Occipital lobe (tissue), 2 donors: ENCODE measurements around the gene U2AF1L4. TPM values are rescaled to one million over a fixed set of nuclear protein-coding genes. Genes with fewer than 3 reads are reported as not detected.

Source experiments
- DNase-seq: peaks from one replicate; lab custom pipeline; 2025; lab: John Stamatoyannopoulos, UW
- total RNA-seq: library from RNA; depleted of rRNA; stranded (reverse); fragments of >200 nt; gene quantifications from one replicate; pipeline ENCODE4 v1.2.3, GENCODE V29; 2014

U2AF1L4 gene
- total RNA-seq, 1 donor from 2014 or later = 8.7 TPM

DNA sequence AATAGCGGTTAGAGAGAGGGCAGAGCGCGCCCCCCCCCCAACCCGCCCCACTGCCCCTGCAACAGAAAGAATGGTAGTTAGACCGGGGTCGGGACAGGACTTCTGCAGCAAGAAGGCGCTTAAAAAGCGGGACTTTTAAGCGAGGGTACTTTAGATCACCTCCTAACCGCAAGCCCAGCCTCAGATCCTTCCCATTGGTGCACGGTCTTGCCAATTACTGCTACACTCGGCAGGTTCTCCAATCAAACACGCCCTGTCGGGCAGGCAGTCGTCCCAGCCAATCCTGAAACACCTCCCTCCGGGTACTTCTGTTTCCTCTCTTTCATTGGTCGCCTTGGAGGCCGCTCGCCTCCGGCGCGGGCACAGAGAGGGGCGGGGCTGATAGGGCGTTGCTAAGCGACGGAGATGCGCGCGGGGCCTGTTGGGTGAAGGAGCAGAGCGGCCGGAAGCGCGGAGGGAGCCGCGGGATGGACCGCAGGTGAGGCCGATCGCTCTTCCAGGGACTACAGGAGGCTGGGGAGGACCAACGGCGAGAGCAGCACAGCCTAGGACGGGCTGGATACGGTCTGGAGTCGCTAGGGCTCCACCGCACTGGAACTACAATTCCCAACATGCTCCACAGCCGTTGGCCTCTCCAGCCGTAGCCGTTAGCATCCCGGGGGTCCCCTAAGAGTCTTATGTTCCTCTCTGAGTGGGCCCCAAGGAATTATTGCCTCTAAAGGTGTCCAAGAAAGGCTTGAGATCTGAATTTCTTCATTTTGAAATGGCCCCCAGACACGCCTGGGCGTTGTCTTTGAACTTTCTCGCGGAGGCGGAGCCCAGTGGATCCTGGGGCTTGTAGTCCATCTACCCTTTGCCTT, 12.8 kb upstream of the U2AF1L4 start, which contains the start of gene PROSER3:
Gene PROSER3 (plus strand): TSS at position 428 of the 860 bp plus-strand sequence. CDS start 40 bp downstream, at position 468.
- peak; percentile 97 for DNase-seq

DNA sequence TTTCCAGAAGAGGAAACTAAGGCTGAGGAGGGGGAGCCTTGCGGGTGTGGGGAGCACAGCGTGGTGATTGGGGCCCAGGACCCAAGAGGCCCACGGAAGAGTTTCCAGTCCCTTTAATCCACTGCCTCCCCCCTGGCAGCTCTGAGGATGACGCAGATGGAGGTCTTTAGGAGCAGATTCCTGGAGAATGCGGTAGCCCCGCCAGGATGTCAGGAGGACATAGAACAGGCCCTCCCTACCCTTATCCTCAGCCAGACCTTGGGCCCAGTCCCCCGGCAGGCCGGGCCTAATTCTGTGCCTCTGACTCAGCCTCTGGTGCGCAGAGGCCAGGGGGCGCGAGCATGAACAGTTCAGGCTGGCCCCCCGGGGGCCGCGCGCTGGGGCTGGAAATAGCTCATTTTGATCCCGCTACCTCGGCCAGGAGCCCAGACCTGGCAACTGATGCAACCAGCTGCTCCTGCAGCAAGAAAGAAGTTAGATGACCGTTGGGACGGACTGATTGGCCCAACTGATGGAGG, 12.1 kb upstream of the U2AF1L4 start:
- DNase-seq = peak; percentile 48

DNA sequence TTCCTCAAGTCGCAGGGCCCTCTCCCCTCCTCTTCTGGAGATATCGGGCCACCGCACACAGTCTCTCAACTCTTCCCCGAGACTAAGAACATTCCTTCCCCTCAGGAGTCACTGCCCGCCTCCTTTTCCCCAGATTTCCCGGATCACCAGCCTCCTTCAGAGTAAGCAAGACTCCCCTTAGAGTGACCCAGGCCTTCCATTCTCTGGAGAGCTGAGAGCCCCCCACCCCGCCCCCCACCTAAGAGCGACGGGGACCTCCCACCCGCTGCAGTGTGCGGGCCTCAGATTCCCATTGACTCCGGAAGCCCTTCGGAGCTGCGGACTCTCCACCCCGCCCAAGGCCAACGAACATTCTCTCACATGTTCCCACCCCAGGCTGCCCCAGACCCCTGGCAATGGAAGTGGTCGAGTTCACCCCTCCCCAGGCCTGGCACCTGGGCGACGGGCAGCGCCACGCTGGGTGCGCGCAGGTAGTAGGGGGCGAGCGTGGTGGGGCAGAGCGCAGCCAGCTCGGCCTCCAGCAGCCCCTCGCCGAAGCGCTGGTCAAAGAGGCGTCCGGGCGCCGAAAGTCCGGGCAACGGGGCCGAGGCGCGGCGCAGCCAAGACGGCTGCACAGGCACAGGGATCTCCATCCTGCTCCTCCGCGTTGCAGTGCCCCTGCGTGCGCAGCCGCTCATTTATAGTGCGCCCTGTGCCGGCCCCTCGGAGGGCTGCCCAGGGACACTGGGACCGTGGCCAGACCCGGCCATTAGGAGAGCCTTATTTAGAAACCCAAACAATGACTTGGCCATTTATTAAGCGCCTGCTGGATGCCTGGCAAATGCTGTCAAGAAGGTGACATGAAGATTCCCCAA, 11.4 kb upstream of the U2AF1L4 start, which contains the start of gene HSPB6:
Gene HSPB6 (minus strand): TSS at position 653 of the 854 bp plus-strand sequence. CDS start 21 bp downstream, at position 632.
- no peak for DNase-seq

DNA sequence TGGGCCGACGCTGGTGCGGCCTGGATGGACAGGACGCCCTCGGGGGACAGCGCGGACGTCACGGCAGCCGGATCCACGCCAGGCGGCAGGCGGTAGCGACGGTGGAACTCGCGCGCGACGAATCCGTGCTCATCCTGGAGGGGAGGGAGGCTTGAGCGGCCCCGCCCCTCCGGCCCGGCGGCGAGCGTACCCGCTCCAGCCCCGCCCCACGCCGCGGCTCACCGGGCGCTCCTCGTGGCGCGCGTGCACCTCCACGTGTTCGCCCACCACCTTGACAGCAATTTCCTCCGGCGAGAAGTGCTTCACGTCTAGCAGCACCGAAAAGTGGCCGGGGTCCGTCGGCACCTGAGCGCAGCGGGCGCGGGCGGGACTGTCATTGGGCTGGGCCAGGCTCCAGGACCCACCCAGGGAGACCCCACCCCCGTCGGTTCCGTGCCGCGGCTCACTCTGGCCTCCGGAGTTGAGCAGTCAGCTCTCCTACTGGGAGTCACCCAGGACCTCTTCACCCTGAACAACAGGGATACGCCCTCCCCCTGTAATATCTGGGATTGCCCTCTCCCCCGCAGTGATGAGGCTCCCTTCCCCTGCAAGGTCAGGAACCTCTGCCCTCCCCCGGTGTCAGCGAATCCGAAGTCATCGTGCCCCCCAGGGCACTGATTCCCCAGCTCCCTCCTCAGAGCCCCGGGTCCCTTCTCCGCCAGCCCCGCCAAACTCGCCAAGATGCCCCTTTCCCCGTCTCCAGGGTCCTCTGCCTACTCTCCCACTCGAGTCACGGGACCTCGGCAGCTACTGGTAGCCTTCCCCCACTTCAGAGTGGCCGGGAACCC, 10.5 kb upstream of the U2AF1L4 start:
- DNase-seq = no peak

DNA sequence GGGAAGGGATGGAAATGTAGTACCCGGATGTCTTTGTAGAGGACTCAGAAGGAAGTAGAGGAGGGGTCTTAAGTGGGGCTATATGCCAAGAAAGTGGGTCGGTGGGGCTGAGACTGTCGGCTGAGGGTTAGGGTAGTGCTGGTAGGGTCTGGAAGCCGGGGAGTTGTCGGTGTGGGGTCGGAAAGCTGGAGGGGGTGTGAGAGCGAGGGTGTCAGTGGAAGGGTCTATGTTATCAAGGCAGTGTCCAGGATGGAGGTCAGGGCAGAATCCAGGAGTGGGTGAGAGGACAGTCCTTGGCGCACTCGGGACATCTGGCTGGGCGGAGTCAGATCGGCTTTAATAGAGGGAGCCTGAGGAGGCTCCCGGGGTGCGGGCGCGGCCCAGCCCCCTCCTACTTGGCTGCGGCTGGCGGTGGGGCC, 9.9 kb upstream of the U2AF1L4 start:
- DNase-seq = no peak

DNA sequence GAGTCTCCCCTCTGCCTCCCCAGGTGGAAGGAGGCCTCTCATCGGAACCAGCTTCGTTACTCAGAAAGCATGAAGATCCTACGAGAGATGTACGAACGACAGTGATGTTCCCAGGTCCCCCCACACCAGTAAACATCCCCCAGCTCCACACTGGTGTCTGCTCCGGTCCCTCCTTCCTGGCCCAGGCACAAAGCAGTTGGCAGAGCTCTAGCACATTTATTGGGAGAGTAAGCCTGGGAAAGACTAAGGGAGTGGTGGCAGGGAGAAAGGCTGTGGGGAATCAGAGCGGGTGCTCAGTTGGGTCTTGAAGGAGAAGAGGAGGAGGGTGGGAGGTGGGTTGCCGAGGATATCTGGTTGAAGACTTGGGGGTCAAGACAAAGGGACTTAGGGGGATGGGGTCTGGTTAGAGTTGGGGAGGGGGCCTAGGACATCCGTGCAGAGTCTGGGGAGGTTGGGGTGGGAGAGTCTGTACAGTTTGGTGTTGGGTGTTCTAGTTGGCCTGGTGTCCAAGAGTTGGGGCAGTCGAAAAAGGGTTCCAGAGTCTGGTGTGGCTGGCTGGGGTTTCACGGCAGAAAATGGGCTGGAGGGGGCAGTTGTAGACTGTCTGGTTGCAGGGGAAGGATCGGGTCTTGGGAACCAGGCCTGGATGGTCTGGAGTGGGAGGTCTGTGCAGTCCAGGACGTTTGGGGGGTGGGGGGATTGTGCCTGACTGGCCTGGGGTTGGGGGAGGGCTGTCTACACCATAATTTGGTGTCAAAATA, 9.3 kb upstream of the U2AF1L4 start:
- no peak for DNase-seq

DNA sequence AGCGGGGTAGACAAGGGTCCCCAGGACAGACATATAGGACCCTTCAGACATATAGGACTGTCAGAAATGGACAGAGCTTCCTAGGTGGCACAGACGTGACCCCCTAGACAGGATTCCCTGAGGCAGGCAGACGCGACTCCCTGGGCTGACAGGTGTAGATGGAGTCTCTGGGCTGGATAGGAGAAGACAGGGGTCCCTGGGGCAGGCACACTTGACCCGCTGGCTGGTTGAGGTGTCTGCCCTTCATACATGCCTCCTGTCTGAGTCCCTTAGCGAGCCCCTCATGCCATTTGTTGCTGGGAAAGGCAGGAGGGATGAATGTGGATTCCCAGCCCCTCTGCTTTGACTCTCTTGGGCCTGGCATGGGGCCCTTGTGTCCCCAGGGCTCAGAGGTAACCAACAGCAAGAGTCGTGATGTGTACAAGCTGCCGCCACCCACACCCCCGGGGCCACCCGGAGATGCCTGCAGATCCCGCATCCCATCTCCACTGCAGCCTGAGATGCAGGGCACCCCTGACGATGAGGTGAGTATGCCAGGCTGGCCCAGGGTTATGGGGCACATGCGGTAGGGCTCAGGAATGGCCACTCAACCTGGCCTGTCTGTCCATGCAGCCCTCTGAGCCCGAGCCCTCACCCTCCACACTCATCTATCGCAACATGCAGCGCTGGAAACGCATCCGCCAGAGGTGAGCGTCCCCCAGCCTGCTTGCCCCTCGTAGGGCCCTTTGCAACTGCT, 8.6 kb upstream of the U2AF1L4 start:
- no peak for DNase-seq

DNA sequence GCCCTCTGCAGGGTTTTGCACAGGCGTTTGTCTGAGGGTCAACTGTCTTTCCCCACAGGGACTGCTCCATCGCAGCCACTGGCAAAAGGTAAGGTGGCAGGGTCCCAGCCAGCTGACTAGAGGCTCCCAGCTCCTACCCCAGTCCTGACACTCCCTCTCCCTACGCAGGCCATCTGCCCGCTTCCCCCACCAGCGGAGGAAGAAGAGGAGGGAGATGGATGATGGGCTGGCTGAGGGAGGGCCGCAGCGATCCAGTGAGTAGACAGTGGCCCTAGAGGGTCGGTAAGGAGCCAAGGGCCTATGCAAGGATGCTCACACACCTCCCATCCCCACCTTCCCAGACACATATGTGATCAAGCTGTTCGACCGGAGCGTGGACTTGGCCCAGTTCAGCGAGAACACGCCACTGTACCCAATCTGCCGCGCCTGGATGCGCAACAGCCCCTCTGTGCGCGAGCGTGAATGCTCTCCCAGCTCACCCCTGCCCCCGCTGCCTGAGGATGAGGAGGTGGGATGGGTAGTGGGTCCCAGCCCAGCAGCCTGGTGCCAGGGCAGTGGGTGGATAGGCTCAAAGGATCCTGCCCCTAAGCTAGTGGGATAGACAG, 7.6 kb upstream of the U2AF1L4 start:
- DNase-seq = no peak

DNA sequence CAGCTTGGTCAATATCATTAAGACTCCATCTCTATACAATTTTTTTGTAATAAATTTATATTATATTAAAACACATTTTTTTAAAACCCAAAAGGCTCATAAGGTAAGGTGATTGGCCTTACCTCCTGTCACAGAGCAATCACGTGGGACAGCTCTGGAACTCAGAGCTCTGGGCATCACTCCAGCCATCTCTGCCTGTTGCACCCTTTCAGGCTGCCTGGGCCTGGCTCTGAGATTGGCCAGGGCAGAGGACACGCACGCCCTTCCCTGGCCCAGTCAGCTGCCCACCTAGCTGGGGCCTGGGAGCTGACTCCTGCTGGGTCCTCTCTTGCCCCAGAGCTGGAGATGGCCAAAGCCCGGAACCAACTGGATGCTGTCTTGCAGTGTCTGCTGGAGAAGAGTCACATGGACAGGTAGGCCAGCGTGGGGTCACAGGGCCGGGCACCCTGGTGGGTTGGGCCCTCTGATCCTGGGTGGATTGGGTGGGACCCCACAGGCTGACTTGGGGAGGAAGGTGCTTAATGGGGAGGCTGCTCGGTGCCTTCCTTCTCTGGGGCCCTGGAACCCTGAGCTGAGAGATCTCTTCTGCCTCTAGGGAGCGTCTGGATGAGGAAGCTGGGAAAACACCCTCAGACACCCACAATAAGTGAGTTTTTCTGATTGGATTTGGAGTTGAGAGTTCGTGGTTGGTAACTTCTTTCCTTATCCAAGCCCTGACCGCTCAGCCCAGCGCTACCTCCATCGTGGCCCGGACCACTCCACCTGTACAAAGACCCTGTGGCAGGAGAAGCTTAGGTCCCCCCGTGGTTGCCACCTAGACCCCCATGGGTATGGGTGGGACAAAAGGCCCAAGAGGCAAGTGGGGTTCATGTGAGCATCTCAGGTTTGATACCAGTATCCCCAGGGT, 6.9 kb upstream of the U2AF1L4 start:
- DNase-seq = no peak

DNA sequence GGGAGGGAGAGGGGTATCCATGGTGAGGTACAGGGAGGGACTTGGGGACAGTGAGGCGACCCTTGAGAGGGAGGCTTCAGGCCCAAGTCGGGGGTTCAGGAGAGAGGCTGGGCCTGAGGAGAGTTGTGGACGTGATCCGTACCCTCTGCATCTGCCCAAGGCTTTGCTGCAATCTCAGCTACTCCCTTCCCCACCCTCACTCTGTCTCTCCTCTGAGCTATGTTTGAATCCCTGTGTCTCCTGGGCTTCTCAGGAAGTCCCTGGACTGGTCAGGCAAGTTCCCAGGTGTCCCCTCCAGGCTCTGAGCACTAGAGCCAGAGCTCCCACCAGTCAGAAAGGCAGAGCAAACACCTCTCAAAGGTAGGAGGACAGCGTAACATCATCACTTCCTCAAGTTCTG, 4.9 kb upstream of the U2AF1L4 start:
- DNase-seq = no peak

DNA sequence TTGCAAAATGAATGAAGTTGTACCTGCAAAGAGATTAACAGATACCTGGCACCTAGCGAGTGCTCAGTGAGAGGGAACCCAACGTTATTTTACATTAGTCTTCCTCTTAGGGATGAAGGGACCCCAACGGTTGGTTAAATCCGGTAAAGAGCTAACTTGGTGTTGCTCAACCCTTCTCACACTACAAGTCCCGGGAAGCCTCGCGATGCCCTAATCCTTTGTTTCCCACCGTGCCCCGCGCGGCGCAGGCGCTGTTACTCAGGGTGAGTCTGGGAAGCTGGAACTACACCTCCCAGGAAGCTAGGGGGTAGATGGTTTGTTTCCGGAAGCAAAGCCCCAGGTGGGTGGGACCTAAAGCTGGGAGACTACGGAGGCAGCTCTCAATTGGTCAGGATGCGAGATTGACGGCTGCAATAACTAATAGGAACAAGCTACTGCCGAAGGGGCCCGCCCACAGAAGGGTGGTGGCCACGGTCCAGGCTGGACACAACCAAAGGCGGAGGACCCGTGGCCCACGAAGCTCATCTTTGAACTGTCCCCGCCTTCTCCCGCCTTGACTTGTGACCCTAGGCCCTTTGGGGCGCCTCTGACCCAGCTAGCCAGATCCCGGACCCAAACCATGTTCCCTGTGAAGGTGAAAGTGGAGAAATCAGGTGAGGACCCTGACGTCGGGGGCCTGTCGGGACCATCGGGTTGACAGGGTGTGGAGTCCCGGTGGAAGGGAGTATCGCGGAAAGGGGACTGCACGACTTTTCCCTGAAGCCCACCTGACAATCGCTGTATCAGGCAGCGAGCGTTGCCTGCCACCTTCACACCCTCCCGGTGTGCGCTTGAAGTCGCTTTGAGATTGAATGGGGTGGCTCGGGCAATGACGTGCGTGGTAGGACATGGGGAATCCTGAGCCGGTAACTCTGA, 3.1 kb upstream of the U2AF1L4 start, which contains the start of gene LIN37:
Gene LIN37 (plus strand): TSS at position 471 of the 915 bp plus-strand sequence. CDS start 149 bp downstream, at position 620.
- DNase-seq = peak; percentile 100

DNA sequence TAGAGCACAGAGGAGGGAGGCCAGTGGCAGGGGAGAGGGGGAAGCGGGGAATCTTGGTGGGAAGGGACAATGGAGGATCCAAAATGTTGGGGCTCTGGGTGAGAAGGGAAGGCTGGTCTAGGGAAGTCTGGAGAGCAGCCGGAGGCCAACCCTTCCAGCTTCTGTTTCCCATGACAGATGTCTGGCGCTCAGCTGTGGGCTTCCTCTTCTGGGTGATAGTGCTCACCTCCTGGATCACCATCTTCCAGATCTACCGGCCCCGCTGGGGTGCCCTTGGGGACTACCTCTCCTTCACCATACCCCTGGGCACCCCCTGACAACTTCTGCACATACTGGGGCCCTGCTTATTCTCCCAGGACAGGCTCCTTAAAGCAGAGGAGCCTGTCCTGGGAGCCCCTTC, 1.3 kb upstream of the U2AF1L4 start:
- no peak for DNase-seq

DNA sequence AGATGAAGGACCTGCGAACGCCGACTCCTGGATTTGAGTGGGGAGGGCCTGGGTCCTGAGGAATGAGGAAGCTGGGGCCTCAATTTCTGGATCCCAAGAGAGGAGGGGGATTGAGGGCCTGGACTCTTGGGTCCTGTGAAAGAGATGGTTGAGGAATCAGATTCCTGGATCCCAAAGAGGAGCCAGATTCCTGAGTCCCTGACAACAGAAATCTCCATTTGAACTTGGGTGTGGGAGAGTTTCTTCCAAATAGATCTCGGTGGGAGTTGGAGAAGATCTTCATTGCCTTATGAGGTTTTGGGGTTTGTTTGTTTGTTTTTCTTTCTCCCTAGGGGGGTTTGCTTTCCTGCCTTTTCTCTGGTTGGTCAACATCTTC, 857 bp upstream of the U2AF1L4 start:
- no peak for DNase-seq

DNA sequence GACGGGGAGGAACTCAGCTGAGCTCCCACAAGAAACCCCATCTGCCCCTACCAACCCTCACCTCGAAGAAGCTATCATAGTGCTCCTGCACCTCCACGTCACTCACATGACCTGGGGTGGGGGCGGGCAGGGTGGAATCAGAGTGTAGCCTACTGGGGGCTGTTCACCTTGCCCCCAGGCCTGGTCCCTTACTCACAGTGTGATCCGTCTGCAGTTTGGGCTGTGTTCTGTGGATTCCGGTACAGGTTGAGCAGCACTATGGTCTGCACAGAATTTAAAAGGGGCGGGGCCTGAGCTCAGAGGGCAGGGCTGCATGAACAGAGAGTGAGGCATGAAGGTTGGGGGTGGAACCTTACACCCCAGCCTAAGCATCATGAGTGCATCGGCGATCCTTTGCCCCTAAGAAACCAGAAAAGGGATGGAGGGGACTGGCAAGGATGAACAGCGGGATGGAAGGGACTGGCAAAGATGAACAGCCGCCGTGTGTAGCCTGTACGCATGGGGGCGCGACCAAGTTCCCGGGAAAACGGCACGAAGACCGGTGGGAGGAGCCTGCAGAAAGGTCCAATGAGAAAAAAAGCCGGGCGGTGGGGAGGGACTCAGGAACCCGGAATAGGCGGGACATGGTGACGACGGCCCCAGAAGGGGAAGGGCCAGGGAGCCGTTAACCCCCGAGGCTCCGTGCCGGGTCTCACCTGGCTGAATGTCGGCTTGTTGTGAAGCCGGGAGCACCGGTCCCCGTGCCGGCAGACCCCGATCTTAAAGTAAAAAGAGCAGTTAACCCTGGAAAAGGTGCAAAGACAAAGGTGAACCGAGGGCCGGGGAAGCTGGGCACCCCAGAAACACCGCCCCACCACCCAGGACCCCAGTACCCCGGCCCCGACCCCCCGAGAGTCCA, 539 bp downstream of the U2AF1L4 start:
- DNase-seq = peak; percentile 91

DNA sequence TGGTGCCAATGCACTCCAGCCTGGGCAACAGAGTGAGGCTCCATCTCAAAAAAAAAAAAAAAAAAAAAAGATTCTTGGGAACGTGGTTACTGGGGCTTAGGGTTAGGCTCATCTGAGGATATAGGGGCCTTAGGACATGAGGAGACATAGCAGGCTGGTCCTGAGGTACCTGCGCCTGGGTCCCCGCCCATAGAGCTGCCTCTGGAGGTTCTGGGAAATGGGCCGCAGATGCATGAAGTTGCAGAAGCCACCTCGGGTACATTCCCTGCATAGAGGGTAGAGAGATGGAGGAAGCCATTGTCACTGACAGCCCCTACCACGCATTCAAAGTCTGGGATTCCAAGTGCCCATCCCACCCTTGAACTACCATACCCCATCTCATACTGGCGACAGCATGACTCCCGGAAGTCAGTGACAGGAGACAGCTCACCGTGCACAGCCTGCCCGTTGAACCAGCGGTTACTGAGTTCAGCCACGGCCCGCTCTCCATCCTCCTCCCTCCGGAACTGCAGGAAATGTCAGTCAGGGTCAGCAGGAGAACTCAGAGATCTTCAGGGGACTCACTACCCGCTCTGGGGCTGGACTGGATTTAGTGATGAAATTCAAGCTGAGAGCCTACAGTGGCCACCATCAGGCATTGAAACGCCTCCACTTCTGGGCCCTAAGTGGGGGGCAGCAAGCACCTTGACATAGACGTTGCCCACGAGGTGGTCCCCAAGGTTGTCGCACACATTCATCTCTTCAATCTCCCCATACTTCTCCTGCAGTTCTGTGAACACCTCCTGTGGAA, 1.4 kb downstream of the U2AF1L4 start:
- DNase-seq = no peak
